HG03196 (cell line): ENCODE results near the gene FBXO10.
"Not testable (repeated sequence)": the region's sequence is repeated elsewhere in the genome, so short reads cannot be mapped to it uniquely, and the experiment has no call there.

Experiments used
- ATAC-seq: cut with Tn5 transposase; IDR thresholded peaks from one replicate; pipeline ENCODE4 v1.9.1; 2021; ENCODE audit not compliant: unreplicated experiment

Gene FBXO10

DNA sequence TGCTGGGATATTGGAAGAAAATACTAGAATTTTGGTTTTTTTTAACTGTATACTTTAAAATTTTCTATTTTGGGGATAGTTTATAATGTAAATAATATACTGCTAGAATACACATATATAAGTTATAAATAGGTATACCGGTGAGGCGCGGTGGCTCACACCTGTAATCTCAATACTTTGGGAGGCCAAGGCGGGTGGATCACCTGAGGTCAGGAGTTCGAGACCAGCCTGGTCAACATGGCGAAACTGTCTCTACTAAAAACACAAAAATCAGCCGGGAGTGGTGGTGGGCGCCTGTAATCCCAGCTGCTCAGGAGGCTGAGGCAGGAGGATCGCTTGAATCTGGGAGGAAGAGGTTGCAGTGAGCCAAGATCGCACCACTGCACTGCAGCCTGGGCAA lies 61.8 kb downstream of the FBXO10 start:
- not testable (repeated sequence) for ATAC-seq

DNA sequence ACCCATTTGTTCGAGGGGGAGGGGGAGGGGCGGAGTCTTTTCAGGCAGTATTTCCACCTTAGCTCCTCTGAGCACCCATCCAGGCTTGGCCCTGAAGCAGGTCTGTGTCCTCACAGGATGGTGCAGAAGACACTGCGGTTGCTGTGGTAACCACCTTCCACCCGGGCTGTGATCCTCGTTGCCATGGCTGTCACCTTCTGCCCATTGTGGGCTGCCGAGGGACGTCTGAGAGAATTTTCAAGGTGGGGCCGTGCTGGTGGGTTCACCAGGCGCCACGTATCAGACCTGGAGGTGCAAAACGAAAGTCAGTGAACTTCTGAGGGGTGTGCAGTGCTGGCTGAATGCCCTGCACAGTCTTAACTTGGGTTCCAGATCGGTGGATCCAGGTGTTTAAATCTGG lies 63.7 kb downstream of the FBXO10 start:
- no peak for ATAC-seq

GRCh38 chr9:37511016-37512010 lies 64.9 kb downstream of the FBXO10 start:
- no peak for ATAC-seq

DNA sequence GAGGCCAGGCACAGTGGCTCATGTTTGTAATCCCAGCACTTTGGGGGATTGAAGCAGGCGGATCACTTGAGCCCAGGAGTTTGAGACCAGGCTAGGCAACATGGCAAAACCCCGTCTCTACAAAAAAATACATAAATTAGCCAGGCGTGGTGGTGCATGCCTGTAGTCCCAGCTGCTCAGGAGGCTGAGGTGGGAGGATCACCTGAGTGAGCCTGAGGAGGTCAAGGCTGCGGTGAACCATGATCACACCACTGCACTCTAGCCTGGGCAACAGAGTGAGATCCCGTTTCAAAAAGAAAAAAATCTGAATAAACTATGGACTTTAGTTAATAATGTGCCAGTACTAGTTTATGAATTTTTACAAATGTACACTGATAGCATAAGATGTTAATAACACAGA lies 66.1 kb downstream of the FBXO10 start:
- ATAC-seq: not testable (repeated sequence)

DNA sequence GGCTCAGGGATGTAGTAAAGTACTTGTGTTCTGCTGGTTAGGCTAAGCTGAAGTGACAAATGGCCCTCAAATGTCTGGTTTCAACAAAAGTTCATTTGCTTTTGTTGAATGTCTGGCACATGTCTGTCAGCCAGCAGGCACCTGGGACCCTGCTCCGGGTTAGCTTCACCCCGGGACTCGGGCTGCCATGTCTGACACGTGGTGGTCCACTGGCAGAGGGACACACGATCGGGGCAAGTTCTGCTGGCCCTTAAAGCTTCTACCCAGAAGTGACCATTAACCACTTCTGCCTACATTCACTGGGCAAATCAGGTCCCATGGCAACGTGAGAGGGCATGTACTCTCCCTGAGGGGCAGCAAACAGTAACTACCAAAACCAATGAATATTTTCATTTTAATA lies 66.6 kb downstream of the FBXO10 start:
- ATAC-seq: no peak

GRCh38 chr9:37508834-37509206 lies 67.4 kb downstream of the FBXO10 start:
- no peak for ATAC-seq

DNA sequence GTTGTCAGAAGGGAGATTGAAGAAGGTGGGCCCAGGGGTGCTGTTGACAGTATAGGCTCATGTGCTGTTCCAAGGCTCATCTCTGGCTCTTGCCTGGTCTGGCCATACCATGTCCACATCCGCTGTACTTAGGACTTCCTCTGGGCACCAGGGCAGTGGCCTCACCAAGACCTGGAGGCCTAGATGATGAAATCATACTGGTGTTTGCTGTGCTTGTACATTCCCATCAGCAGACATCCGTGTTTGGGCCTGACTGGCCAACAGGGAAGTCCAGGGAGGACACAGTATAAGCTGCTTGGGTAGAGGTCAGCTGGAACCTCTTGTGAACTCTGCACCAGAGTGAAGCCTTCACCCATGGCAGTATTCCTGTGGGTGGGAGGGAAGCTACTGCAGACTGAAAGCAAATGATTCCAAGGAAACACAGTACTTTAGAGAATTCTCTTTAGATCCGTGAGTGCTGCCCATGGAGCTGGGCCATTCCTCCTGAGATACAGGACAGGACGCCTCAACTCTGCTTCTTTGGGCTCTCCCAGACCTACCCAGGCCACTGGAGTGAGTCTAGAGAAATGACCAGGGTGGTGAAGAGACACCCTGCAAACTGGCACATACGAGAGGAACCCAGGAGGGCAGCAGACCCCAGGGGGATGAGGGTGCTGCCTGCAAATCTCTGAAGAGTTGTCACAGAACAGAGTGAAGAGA lies 67.9 kb downstream of the FBXO10 start:
- ATAC-seq: no peak

DNA sequence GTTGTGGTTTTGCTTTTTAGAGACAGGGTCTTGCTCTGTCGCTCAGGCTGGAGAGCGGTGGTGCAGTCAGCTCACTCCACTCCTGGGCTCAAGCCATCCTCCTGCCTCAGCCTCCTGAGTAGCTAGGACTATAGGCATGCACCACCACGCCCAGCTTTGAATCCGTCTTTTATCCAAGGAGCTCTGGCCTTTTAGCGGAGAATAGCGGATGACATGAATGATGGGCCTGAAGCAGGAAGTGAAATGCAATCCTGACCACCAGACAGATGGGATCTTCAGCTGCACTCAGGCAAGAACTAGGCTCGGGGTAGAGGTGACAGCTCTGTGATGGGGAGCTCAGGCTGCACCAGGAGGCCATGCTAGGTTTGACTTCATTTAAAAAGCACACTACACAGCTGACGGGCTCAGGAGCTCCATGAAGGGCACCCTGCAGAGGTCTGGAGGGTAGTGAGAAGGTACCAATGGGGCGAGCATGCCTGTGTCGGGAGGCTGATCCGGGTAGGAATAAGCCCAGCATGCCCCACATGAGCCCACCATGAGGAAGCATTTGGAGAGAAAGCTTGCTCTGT lies 68.5 kb downstream of the FBXO10 start:
- no peak for ATAC-seq

DNA sequence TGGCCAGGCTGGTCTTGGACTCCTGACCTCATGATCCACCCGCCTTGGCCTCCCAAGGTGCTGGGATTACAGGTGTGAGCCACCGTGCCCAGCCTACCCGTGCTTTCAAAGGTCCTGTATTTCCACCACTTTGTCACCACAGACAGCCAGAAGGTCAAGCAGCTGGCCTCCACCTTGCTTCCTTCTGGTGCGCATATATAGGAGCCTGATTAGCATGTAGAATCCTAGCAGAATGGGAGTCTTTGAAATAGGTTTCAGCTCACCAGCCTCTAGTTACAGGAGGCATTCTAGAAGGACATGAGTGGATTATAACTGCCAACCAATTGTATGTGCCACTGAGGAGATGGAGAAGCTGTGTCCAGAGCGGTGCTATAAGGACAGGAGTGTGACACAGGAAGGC lies 71.6 kb downstream of the FBXO10 start:
- ATAC-seq: no peak

GRCh38 chr9:37503736-37504135 lies 72.4 kb downstream of the FBXO10 start:
- no peak for ATAC-seq

DNA sequence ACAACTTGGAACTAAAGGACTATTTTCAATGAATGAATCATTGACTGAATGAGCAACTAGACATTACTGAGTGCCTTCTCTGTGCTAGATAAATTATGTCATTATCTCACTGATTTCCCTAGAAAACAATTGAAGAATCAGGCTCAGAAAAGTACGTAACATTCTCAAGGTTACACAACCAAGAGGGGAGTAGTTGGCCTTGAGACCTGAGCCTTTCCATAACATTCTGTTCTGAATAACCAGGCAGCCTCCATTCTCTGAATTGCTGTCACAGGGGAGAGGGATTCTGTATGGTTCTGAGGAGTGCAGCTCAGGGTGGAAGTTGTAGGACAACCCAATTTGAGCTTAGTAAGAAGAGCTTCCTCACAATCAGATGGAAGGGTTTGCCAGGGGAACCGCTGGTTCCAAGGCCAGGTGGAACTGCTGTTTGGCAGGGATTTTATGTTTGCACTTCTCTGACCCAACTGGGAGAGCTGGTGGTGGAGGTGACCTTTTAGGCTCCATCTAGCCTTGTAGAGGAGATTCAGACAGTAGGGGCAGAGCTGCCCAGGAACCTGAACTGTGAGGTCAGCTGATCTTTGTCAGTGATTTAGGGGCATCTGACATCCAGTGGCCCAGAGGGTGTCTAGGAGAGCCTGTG lies 74.1 kb downstream of the FBXO10 start:
- ATAC-seq: no peak

DNA sequence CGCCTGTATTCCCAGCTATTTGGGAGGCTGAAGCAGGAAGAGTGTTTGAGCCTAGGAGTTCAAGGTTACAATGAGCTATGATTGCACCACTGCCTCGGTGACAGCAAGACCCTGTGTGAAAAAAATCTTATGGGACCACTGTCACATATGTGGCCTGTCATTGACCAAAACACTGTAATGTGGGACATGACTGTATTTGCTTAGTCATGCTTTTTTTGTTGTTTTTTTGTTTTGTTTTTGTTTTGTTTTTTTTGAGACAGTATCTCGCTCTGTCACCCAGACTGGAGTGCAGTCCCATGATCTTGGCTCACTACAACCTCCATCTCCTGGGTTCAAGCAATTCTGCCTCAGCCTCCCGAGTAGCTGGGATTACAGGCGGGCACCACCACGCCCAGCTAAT lies 76.9 kb downstream of the FBXO10 start:
- no peak for ATAC-seq

DNA sequence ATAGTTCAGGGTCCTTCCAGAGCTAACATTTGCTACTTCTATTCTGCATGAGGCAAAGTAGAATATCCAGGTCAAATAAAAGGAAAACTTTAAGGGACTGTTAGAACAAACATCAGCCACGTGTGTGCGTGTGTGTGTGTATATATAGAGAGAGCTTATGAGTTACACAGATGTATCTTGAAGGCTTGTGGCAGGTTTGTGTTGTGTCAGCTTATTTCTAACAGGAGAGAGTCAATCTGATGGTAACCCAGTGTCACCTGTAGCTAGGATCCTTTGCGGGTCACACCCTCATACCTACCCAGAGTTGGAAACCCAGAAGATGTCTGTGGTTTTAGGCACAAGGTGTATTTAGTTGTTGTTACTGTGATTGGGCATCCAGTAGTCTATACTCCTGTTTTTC lies 77.7 kb downstream of the FBXO10 start:
- ATAC-seq: no peak

GRCh38 chr9:37497320-37497719 lies 78.9 kb downstream of the FBXO10 start:
- no peak for ATAC-seq

GRCh38 chr9:37496020-37496419 lies 80.2 kb downstream of the FBXO10 start:
- no peak for ATAC-seq

GRCh38 chr9:37495571-37495970 lies 80.6 kb downstream of the FBXO10 start:
- no peak for ATAC-seq

DNA sequence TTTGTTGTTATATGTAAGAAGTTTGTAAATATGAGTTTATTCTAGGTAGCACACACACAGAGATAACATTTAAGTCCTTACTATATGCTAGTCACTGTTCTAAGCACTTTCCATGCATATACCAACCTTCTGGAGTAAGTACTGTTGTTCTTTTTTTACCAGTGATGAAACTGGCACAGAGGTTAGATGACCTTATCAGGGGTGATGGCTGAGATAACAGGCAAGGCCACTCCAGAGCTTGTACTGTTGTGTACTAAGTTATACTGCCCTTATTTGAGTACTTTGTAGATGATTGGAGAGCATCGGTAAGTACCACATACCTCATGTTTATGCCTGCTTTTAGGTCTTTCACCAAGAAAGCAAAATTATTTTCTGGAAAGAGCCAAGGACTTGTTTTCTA lies 84.2 kb downstream of the FBXO10 start:
- ATAC-seq: no peak

GRCh38 chr9:37486616-37487548 lies 89.3 kb downstream of the FBXO10 start:
- ATAC-seq: no peak

DNA sequence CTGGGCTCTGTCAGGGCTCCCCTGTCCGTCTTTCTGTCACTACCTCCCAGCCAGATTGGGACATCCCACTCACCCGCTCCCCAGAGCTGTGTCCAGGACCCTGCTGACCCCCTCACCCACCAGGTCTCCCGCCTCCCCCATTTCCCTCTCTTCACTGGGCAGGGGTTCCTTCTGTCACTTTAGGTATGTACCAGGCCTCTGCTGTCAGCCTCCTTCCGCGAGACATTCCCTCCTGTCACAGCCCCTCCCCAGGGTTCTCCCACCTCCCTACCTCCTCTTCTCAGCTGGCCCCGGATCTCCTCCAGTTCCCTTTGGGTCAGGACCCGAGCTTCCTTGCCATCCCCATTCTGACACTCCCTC lies 89.9 kb downstream of the FBXO10 start:
- ATAC-seq: no peak
